ENCODE results near the gene ICAM5. TPM values are rescaled to one million over a fixed set of nuclear protein-coding genes. Genes with fewer than 3 reads are reported as not detected.

Gene ICAM5
- total and polyA plus RNA-seq, 7 donors: 0.04 to 0.22 (median 0.08) TPM; not detected in 3

DNA sequence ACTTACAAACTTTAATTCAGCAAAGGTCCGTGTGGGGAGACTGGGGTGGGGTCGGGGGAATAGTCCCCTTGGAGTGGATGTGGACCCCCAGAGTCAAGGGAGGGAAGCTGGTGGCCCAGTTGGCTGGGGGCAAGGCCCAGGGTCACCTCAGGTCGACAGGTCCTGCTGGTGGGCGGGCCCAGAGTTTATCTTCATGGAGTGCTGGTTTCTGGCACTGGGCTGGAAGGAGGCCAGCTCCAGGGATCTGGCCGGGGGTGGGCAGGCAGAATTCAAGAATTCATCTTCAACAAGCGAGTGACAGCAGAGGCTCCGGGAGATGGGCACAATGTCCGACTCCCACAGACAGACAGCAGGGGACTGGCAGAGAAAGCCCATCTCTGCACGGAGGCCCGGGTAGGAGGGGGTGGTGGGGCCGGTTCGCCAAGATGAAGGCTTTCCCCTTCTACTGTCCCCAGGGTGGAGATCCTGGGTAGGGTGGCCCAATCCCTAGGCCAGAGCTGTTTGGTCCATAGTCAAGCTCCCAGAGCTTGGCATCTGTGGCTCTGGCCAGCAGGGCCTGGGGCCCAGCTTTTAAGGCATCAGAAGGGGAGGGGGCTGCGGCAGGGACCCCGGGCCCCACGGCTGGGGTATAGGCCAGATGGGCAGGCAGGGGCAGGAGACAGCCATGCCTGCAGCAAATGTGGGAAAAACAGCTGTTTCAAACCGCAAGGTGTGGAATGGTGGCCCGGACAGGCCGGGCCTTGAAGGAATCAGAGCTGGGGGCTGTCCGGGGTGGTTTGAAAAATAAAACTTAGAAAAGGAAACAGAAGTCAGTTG lies 26.7 kb downstream of the ICAM5 start:
- intact Hi-C loops (cut with DNase I): no loop called here
- peak in 1 of 4 donors; percentile 41 for ATAC-seq
- Histone ChIP-seq H3K27me3 (ENCODE audit: insufficient read depth in 3 of 3, low read length in 2 of 3) (no peaks in the 10 kb centered on the region), H3K4me1 (peaks cover 3% of the 10 kb centered on the region), H3K9me3 (no peaks in the 10 kb centered on the region), H3K4me3 (peak overlapping the region; percentile 98), H3K36me3 (ENCODE audit: insufficient read depth in 1 of 2, low read depth in 1 of 2) (peaks cover 0 to 58% of the 10 kb centered on the region in 2 donors), H3K27ac (peak overlapping the region; percentile 76)
- WGBS, 3 donors: 51 to 70% (median 60%) methylated on average over 19 of the region's 19 CpGs
- TF ChIP-seq, protein P1, sequence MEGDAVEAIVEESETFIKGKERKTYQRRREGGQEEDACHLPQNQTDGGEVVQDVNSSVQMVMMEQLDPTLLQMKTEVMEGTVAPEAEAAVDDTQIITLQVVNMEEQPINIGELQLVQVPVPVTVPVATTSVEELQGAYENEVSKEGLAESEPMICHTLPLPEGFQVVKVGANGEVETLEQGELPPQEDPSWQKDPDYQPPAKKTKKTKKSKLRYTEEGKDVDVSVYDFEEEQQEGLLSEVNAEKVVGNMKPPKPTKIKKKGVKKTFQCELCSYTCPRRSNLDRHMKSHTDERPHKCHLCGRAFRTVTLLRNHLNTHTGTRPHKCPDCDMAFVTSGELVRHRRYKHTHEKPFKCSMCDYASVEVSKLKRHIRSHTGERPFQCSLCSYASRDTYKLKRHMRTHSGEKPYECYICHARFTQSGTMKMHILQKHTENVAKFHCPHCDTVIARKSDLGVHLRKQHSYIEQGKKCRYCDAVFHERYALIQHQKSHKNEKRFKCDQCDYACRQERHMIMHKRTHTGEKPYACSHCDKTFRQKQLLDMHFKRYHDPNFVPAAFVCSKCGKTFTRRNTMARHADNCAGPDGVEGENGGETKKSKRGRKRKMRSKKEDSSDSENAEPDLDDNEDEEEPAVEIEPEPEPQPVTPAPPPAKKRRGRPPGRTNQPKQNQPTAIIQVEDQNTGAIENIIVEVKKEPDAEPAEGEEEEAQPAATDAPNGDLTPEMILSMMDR (IDR thresholded peaks at IDR 0.05): no peak
- no peak for DNase-seq

DNA sequence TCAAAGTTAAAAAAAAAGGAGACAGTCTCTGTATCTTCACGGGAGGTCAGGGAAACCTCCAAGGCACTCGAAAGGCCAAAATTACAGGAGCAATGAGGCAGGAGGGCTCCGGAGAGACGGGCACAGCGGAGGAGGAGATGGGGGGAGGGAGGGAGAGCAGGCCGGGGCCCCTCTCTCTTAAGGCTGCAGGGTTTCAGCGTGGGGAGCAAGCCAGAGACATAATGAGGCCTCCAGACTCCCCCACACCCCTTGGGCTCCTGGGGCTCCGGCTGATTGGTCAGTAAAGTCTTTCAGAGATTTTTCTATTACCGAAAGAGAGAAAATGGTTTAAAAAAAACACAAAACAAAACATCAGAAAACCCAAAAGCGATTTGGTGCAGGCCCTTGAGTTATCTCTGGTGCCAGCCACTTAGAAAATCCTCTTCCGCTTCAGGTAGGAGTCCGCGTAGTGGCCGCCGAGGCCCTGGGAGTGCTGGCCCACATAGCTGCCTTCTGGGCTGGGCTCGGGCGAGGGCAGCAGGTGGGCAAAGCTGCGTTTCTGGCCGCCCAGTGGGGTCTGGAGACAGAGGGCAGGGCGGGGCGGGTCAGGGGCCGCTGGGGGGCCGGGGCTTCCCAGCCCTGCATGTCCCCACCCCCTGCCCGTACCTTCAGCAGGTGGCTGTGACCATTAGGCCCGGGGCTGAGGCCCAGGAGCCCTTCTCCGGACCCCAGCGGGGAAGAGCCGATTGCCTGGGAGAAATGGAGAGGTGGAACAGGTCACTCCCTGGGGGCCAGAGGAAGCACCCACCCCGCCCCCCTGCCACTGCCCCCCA lies 27.5 kb downstream of the ICAM5 start:
- Histone ChIP-seq H3K36me3 (ENCODE audit: insufficient read depth in 1 of 2, low read depth in 1 of 2) (peaks cover 0 to 66% of the 10 kb centered on the region in 2 donors), H3K4me1 (peaks cover 3% of the 10 kb centered on the region), H3K9me3 (no peaks in the 10 kb centered on the region), H3K27ac (no peak overlapping the region), H3K27me3 (ENCODE audit: insufficient read depth in 3 of 3, low read length in 2 of 3) (no peaks in the 10 kb centered on the region), H3K4me3 (no peak overlapping the region)
- TF ChIP-seq, protein P1 (IDR thresholded peaks at IDR 0.05): no peak
- no peak for ATAC-seq
- 79 to 84% (median 81%) methylated on average over 28 to 29 of the region's 29 CpGs for WGBS, 3 donors
- DNase-seq: no peak
- intact Hi-C loops (cut with DNase I): no loop called here

DNA sequence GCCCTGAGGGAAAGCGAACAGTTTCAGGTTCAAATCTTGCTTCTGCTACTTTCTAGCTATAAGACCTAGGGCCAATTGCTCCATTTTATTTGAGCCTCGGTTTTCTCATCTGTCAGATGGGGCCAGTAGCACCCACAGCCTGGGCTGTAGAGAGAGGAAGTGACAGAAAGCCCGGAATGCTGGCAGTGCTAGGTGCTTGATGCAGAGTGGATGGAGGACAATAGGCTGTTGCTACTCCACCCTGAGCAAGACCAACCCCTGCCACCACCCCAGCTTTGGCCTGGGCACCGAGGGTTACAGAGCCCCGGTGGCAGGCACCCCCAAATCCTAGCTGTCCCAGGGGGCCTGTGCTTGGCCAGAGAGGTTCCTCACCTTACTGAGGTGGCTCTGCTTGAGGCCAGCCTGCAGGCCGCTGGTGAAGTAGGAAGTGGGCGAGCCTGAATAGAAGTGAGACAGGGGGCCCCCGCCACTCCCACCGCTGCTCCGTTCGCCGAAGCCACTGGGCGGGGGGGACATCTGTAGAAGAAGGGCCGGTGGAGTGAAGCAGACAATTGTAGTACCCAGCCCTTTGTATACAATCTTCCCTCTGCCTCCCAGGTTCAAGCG lies 28.2 kb downstream of the ICAM5 start:
- Histone ChIP-seq H3K36me3 (ENCODE audit: insufficient read depth in 1 of 2, low read depth in 1 of 2) (peaks cover under 1 to 70% of the 10 kb centered on the region in 2 donors), H3K4me3 (no peak overlapping the region), H3K9me3 (no peaks in the 10 kb centered on the region), H3K27me3 (ENCODE audit: insufficient read depth in 3 of 3, low read length in 2 of 3) (no peaks in the 10 kb centered on the region), H3K27ac (no peak overlapping the region), H3K4me1 (peaks cover 3% of the 10 kb centered on the region)
- intact Hi-C loops (cut with DNase I): no loop called here
- TF ChIP-seq, protein P1 (IDR thresholded peaks at IDR 0.05): no peak
- 93 to 94% (median 93%) methylated on average over 13 to 15 of the region's 15 CpGs for WGBS, 3 donors
- ATAC-seq (no peak), DNase-seq (no peak)

DNA sequence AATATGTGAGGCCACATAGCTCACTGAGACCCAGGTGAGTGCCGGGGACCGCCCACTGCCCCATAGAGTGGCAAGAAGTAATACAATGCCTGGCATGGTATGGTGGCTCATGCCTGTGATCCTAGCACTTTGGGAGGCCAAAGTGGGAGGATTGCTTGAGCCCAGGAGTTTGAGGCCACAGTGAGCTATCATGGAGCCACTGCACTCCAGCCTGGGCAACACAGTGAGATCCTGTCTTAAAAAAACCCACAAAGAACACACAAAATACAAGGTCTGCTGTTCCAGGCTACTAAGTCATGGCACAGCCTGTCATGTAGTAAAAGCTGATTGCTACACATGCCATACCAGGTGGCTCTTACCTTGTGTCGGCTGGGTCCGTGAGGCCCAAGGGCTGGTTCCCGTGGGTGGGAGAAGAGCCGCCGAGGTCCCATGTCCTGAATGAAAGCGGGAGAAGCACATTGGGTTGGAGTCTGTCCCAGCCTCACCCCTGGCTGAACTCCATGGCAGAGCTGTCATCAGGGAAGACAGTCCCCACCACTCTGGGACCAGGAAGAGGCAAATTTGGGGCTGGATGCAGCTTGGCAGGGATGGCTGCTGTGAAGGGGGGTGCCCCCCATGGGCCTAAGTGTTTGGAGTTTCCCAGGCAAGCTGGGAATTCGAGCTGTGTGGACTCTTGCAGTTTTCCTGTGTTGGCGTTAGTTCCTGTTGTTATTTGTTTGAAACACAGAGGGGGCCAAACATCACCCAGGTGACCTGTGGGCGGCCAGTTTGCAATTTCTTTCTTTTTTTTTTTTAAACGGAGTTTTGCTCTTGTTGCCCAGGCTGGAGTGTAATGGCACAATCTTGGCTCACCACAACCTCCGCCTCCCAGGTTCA lies 29.3 kb downstream of the ICAM5 start:
- 88 to 89% (median 88%) methylated on average over 13 of the region's 13 CpGs for WGBS, 3 donors
- Histone ChIP-seq H3K4me3 (no peak overlapping the region), H3K27me3 (ENCODE audit: insufficient read depth in 3 of 3, low read length in 2 of 3) (no peaks in the 10 kb centered on the region), H3K27ac (no peak overlapping the region), H3K9me3 (no peaks in the 10 kb centered on the region), H3K4me1 (peaks cover 3% of the 10 kb centered on the region), H3K36me3 (ENCODE audit: insufficient read depth in 1 of 2, low read depth in 1 of 2) (peaks cover 8 to 78% of the 10 kb centered on the region in 2 donors)
- DNase-seq: no peak
- no peak for ATAC-seq
- TF ChIP-seq, protein P1 (IDR thresholded peaks at IDR 0.05): no peak
- intact Hi-C loops (cut with DNase I): no loop called here

Measured in psoas muscle (tissue), 8 donors.